Calu3 (cell line): ENCODE results near the gene AFAP1. TPM values are rescaled to one million over a fixed set of nuclear protein-coding genes. Genes with fewer than 3 reads are reported as not detected.

ENCODE experiments used
- BruUV-seq: library from RNA; stranded (reverse); fragments of 400-500 nt; replicated peaks from 2 replicates; lab custom pipeline; 2021; lab: Mats Ljungman, UMichigan
- CTCF ChIA-PET: fragments of 300-600 bp; sonication (Branson Sonifier 250); formaldehyde crosslinking; loops from one replicate; lab custom pipeline; 2022; ENCODE audit warnings: antibody characterized with exemption; lab: Charles Lee
- DNase-seq: peaks from one replicate; pipeline ENCODE4 v3.0.0; 2022
- H3K27ac Mint-ChIP-seq: one replicate; pipeline ENCODE4 v1.8.0; 2022; ENCODE audit warnings: mixed read lengths; ENCODE audit not compliant: unreplicated experiment
- H3K27me3 Mint-ChIP-seq: one replicate; pipeline ENCODE4 v1.8.0; 2022; ENCODE audit warnings: mixed read lengths; ENCODE audit not compliant: unreplicated experiment
- H3K36me3 Mint-ChIP-seq: one replicate; pipeline ENCODE4 v1.8.0; 2022; ENCODE audit warnings: mild to moderate bottlenecking, moderate library complexity, mixed read lengths; ENCODE audit not compliant: insufficient read depth, unreplicated experiment
- H3K4me1 Mint-ChIP-seq: one replicate; pipeline ENCODE4 v1.8.0; 2022; ENCODE audit warnings: mild to moderate bottlenecking, low read depth, mixed read lengths; ENCODE audit not compliant: unreplicated experiment
- H3K4me3 Mint-ChIP-seq: one replicate; pipeline ENCODE4 v1.8.0; 2022; ENCODE audit warnings: mild to moderate bottlenecking, low read depth, moderate library complexity, mixed read lengths; ENCODE audit not compliant: unreplicated experiment
- H3K9me3 Mint-ChIP-seq: one replicate; pipeline ENCODE4 v1.8.0; 2022; ENCODE audit warnings: low read depth, mixed read lengths; ENCODE audit not compliant: unreplicated experiment
- intact Hi-C: fragments of 100-400 bp; cut with micrococcal nuclease; formaldehyde crosslinking; loops from one replicate; pipeline ENCODE4 v1.10.0; 2022; ENCODE audit not compliant: unreplicated experiment
- total RNA-seq: library from RNA; stranded (reverse); gene quantifications from 2 replicates; pipeline ENCODE4 v1.2.3, GENCODE V29; 2022
- TF ChIP-seq, protein P1 (sequence below): fragments of 200-600 bp; IDR thresholded peaks from one replicate; pipeline ENCODE4 v1.8.0; 2022; ENCODE audit warnings: antibody characterized with exemption; ENCODE audit not compliant: unreplicated experiment

Gene AFAP1
- total RNA-seq, 1 experiment from 2014 or later: 40.1 TPM

DNA sequence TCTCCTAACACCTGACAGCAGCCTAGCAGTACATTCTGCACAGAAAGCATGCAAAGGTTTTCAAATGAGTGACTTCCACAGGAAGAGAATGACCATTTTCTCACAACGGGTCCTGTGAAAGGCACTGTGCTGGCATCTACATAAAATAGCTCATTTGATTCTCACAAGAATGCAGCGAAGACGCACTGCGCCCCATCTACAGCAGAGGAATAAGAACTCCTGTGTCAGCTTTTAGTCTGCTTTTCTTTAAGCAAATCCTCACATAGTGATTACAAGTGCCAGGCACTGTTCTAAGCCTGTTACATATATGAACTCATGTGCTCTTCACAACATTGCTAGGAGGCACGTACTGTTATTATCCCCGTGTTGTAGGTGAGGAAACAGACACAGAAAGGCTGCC, 62.5 kb downstream of the AFAP1 start:
- no peaks in the 10 kb centered on the region for H3K27me3 Mint-ChIP-seq
- H3K36me3 Mint-ChIP-seq: peaks cover 6% of the 10 kb centered on the region
- intact Hi-C loops: no loop called here
- no peaks in the 10 kb centered on the region for H3K9me3 Mint-ChIP-seq
- no peaks in the 10 kb centered on the region for H3K4me1 Mint-ChIP-seq
- H3K4me3 Mint-ChIP-seq: no peak overlapping the region
- TF ChIP-seq, protein P1, sequence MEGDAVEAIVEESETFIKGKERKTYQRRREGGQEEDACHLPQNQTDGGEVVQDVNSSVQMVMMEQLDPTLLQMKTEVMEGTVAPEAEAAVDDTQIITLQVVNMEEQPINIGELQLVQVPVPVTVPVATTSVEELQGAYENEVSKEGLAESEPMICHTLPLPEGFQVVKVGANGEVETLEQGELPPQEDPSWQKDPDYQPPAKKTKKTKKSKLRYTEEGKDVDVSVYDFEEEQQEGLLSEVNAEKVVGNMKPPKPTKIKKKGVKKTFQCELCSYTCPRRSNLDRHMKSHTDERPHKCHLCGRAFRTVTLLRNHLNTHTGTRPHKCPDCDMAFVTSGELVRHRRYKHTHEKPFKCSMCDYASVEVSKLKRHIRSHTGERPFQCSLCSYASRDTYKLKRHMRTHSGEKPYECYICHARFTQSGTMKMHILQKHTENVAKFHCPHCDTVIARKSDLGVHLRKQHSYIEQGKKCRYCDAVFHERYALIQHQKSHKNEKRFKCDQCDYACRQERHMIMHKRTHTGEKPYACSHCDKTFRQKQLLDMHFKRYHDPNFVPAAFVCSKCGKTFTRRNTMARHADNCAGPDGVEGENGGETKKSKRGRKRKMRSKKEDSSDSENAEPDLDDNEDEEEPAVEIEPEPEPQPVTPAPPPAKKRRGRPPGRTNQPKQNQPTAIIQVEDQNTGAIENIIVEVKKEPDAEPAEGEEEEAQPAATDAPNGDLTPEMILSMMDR: no peak
- DNase-seq: no peak
- BruUV-seq: no TSS peak
- no peak overlapping the region for H3K27ac Mint-ChIP-seq
- CTCF ChIA-PET: no interaction called here

DNA sequence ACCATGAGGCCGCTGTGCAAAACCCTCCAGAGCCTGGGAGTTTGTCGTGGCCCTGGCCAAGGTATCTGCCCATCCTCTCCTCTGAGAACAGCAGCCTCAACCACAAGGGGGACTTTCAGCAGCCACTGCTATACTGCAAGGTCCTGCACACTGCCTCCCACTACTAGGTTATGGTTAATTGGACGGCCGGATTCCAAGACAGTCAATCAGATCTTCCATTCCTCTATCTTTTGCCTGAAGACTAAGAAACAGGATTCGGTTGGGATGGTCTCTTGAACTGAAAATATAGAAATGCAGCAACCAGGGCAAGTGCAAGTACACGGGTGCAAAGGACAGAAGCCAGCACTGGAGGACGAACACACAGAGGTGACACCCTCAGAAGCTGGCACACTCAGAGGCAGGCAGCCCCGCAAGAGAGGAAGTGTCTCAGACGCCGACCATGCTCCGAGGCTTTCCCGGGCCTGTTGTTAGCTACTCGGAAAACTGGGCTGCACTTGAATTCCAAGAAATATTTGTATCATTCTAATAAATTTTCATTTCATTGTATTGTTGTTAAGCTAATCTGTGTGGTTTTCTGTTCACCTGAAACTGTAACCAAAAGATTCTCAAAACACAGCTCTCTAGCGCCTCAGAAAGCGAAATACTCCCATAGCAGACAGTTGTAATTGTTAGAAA, 63.3 kb downstream of the AFAP1 start:
- CTCF ChIA-PET: no interaction called here
- H3K27ac Mint-ChIP-seq: no peak overlapping the region
- TF ChIP-seq, protein P1: no peak
- no peaks in the 10 kb centered on the region for H3K9me3 Mint-ChIP-seq
- BruUV-seq: no TSS peak
- no peaks in the 10 kb centered on the region for H3K4me1 Mint-ChIP-seq
- no peak for DNase-seq
- no peak overlapping the region for H3K4me3 Mint-ChIP-seq
- no peaks in the 10 kb centered on the region for H3K27me3 Mint-ChIP-seq
- intact Hi-C loops: no loop called here
- peaks cover 5% of the 10 kb centered on the region for H3K36me3 Mint-ChIP-seq

DNA sequence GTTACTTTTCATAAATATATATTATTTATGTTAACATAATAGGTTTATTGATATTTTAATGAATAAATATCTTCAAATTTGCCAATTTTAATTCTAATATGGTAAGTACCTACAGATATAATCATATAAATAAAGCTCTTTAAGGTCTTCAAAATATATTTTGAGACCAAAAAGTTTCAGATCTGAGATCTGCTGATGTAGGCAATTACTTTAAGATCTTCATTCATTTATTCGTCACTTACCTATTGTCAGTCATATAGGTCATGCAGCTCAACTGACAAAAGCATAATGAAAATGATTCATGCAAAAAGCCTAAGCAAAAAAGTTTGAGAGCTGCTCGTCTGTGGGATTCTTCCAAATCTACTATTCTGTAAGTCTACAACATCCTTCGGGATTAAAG, 64.8 kb downstream of the AFAP1 start:
- Mint-ChIP-seq H3K27me3 (no peaks in the 10 kb centered on the region), H3K9me3 (no peaks in the 10 kb centered on the region), H3K27ac (no peak overlapping the region), H3K36me3 (peaks cover 11% of the 10 kb centered on the region), H3K4me3 (no peak overlapping the region), H3K4me1 (peaks cover 2% of the 10 kb centered on the region)
- DNase-seq: no peak
- BruUV-seq: no TSS peak
- CTCF ChIA-PET: no interaction called here
- intact Hi-C loops: no loop called here
- TF ChIP-seq, protein P1: no peak

DNA sequence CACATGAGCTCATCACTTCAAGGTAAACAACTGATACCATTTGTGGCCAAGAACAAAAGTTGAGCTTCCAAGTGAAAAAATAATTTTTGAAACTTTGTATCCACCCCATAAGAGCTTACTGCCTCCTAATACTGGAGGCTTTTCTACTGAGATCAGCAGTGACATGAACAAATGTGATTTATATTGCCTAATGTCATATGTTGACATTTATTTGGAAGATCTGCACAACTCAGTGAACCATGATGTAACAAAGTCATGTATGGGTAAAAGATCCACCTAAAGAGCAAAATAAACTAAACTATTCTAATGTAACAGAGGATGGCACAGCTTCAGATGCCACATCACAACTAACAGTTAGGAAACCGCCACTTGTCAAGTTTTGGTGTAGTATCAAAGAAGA, 65.8 kb downstream of the AFAP1 start:
- H3K36me3 Mint-ChIP-seq: peaks cover 11% of the 10 kb centered on the region
- TF ChIP-seq, protein P1: no peak
- DNase-seq: no peak
- no TSS peak for BruUV-seq
- CTCF ChIA-PET: no interaction called here
- no peaks in the 10 kb centered on the region for H3K9me3 Mint-ChIP-seq
- no peak overlapping the region for H3K4me3 Mint-ChIP-seq
- no peaks in the 10 kb centered on the region for H3K27me3 Mint-ChIP-seq
- peaks cover 11% of the 10 kb centered on the region for H3K4me1 Mint-ChIP-seq
- intact Hi-C loops: loop anchor here (1.0 kb wide), 1 partner anchor 9 kb away; no protein-coding TSS in a partner anchor
- H3K27ac Mint-ChIP-seq: no peak overlapping the region
